GM18873 (cell line): ENCODE data around the gene TSPAN1.

Experiments used
- ATAC-seq: cut with Tn5 transposase; IDR thresholded peaks from one replicate; pipeline ENCODE4 v1.9.1; 2021; ENCODE audit warnings: mild to moderate bottlenecking, moderate library complexity, moderate number of reproducible peaks; ENCODE audit not compliant: unreplicated experiment, low FRiP score

The TSPAN1 gene

GRCh38 chr1:46186076-46186475 is 11.2 kb downstream of the TSPAN1 start:
- ATAC-seq = no peak

GRCh38 chr1:46187106-46187869 is 12.4 kb downstream of the TSPAN1 start:
- no peak for ATAC-seq

GRCh38 chr1:46188295-46189030 is 13.6 kb downstream of the TSPAN1 start:
- no peak for ATAC-seq

GRCh38 chr1:46190539-46190938 is 15.7 kb downstream of the TSPAN1 start:
- ATAC-seq = no peak

GRCh38 chr1:46191033-46191701 is 16.3 kb downstream of the TSPAN1 start:
- ATAC-seq = no peak

GRCh38 chr1:46192171-46192570 is 17.3 kb downstream of the TSPAN1 start:
- ATAC-seq = no peak

GRCh38 chr1:46193285-46193684 is 18.4 kb downstream of the TSPAN1 start:
- no peak for ATAC-seq

- no peak for ATAC-seq
Observed at GRCh38 chr1:46193984-46194570, 19.2 kb downstream of the TSPAN1 start.

- ATAC-seq = no peak
Observed at GRCh38 chr1:46194641-46195193, 19.8 kb downstream of the TSPAN1 start.

GRCh38 chr1:46196609-46197008 is 21.7 kb downstream of the TSPAN1 start:
- no peak for ATAC-seq

GRCh38 chr1:46197560-46197963 is 22.7 kb downstream of the TSPAN1 start:
- ATAC-seq = no peak

GRCh38 chr1:46197964-46198811 is 23.3 kb downstream of the TSPAN1 start, which contains the start of gene POMGNT1:
Gene POMGNT1, minus strand, starts transcription at chr1:46198434. Its CDS starts 613 bp downstream, at chr1:46197821.
- ATAC-seq = no peak

- no peak for ATAC-seq
Observed at GRCh38 chr1:46199233-46199749, 24.4 kb downstream of the TSPAN1 start.

- no peak for ATAC-seq
Observed at GRCh38 chr1:46203738-46204405, 29.0 kb downstream of the TSPAN1 start.

- no peak for ATAC-seq
Observed at GRCh38 chr1:46204406-46204742, 29.5 kb downstream of the TSPAN1 start.

- ATAC-seq = no peak
Observed at GRCh38 chr1:46205141-46205540, 30.3 kb downstream of the TSPAN1 start.

GRCh38 chr1:46205791-46206190 is 30.9 kb downstream of the TSPAN1 start:
- no peak for ATAC-seq

GRCh38 chr1:46206399-46206798 is 31.5 kb downstream of the TSPAN1 start:
- no peak for ATAC-seq

- no peak for ATAC-seq
Observed at GRCh38 chr1:46210561-46210960, 35.7 kb downstream of the TSPAN1 start.
